ENCODE results near the gene HARS1.
A peak's percentile ranks its signal among the peaks of the same experiment; 100 is the strongest.
"Not testable (repeated sequence)": the region's sequence is repeated elsewhere in the genome, so short reads cannot be mapped to it uniquely, and the experiment has no call there.

HARS1 gene, protein sequence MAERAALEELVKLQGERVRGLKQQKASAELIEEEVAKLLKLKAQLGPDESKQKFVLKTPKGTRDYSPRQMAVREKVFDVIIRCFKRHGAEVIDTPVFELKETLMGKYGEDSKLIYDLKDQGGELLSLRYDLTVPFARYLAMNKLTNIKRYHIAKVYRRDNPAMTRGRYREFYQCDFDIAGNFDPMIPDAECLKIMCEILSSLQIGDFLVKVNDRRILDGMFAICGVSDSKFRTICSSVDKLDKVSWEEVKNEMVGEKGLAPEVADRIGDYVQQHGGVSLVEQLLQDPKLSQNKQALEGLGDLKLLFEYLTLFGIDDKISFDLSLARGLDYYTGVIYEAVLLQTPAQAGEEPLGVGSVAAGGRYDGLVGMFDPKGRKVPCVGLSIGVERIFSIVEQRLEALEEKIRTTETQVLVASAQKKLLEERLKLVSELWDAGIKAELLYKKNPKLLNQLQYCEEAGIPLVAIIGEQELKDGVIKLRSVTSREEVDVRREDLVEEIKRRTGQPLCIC

GRCh38 chr5:140690941-140691924, at the start of gene HARS1, which contains the start of gene HARS2:
HARS1 (minus strand) TSS chr5:140691370; CDS start chr5:140691304, 66 bp downstream.
HARS2 (plus strand) TSS chr5:140691455; CDS start chr5:140691649, 194 bp downstream.
- Histone ChIP-seq H3K4me3 (ENCODE audit: low read length) (peak within 1 kb of the TSS; percentile 98), H3K4me1 (ENCODE audit: control insufficient read depth, insufficient read depth, low read length) (peaks cover 12% of the 10 kb centered on the region), H3K27ac (ENCODE audit: low read depth, low read length) (peak within 1 kb of the TSS; percentile 80), H3K27me3 (ENCODE audit: control insufficient read depth, insufficient read depth, low read length) (no peaks in the 10 kb centered on the region), H3K9ac (ENCODE audit: low read length) (peak within 1 kb of the TSS; percentile 93), H3K36me3 (ENCODE audit: control insufficient read depth, insufficient read depth, low read length) (peaks cover 15% of the 10 kb centered on the region)

- no peak overlapping the region for H3K4me3 ChIP-seq (ENCODE audit: low read length)
- no peaks in the 10 kb centered on the region for H3K4me1 ChIP-seq (ENCODE audit: control insufficient read depth, insufficient read depth, low read length)
- no peak overlapping the region for H3K9ac ChIP-seq (ENCODE audit: low read length)
- no peaks in the 10 kb centered on the region for H3K27me3 ChIP-seq (ENCODE audit: control insufficient read depth, insufficient read depth, low read length)
- no peaks in the 10 kb centered on the region for H3K36me3 ChIP-seq (ENCODE audit: control insufficient read depth, insufficient read depth, low read length)
- no peak overlapping the region for H3K27ac ChIP-seq (ENCODE audit: low read depth, low read length)
Observed at GRCh38 chr5:140737486-140737885, 46.3 kb upstream of the HARS1 start.

- H3K9ac ChIP-seq (ENCODE audit: low read length): no peak overlapping the region
- no peak overlapping the region for H3K27ac ChIP-seq (ENCODE audit: low read depth, low read length)
- H3K4me1 ChIP-seq (ENCODE audit: control insufficient read depth, insufficient read depth, low read length): no peaks in the 10 kb centered on the region
- no peaks in the 10 kb centered on the region for H3K36me3 ChIP-seq (ENCODE audit: control insufficient read depth, insufficient read depth, low read length)
- no peaks in the 10 kb centered on the region for H3K27me3 ChIP-seq (ENCODE audit: control insufficient read depth, insufficient read depth, low read length)
- H3K4me3 ChIP-seq (ENCODE audit: low read length): no peak overlapping the region
Observed at GRCh38 chr5:140734354-140734753, 43.2 kb upstream of the HARS1 start.

DNA sequence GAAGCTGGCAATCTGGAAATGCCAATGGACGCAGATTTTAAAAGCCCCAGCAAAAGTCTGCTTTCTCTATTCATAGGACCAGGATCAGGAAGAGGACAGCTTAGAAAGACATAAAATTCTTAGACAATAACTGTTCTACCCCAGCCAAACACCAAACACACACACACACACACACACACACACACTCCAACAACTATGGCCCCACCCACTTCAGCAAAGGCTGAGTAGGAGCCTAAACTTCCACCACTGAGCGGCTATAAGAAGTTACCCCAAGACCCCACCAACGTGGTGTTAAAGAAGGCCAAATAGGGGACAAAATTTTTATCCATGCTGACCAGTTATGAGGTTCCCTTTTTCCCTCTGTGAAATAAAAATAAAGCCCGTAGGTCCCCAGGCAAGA, 41.9 kb upstream of the HARS1 start:
- no peak overlapping the region for H3K27ac ChIP-seq (ENCODE audit: low read depth, low read length)
- H3K9ac ChIP-seq (ENCODE audit: low read length): no peak overlapping the region
- no peak overlapping the region for H3K4me3 ChIP-seq (ENCODE audit: low read length)
- no peaks in the 10 kb centered on the region for H3K4me1 ChIP-seq (ENCODE audit: control insufficient read depth, insufficient read depth, low read length)
- H3K36me3 ChIP-seq (ENCODE audit: control insufficient read depth, insufficient read depth, low read length): no peaks in the 10 kb centered on the region
- H3K27me3 ChIP-seq (ENCODE audit: control insufficient read depth, insufficient read depth, low read length): no peaks in the 10 kb centered on the region

DNA sequence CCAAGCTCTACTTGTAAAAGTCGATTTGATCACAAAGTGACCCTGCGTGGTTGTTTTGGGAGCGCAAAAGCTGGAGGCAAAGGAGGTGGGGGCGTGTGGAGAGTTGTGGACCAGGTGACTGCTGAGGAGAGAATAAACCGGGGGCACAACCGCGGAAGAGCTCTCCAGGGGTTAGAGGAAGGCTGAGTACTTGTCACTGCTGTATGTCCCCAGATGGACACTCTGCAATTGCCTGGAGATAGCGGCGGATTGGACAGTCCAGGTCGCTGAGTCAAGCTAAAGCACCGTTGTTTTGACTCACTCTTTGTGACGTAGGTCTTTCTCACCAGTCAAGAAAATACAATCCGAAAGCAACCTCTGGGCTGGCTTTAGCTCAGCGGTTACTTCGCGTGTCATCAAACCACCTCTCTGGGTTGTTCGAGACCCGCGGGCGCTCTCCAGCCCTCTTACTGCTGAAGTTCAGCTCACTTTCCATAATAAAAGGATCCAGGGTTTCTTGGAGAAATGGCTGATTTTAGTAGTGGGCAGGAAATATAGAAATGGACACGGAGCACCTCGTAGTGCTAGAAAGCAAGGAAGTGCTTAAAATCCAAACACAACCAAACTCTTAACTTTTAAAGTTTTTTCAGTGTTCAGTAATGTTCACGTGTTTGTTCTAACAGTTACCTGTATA, 34.8 kb upstream of the HARS1 start:
- no peaks in the 10 kb centered on the region for H3K36me3 ChIP-seq (ENCODE audit: control insufficient read depth, insufficient read depth, low read length)
- H3K4me1 ChIP-seq (ENCODE audit: control insufficient read depth, insufficient read depth, low read length): no peaks in the 10 kb centered on the region
- H3K27me3 ChIP-seq (ENCODE audit: control insufficient read depth, insufficient read depth, low read length): no peaks in the 10 kb centered on the region
- H3K9ac ChIP-seq (ENCODE audit: low read length): no peak overlapping the region
- H3K27ac ChIP-seq (ENCODE audit: low read depth, low read length): no peak overlapping the region
- no peak overlapping the region for H3K4me3 ChIP-seq (ENCODE audit: low read length)

GRCh38 chr5:140721395-140721794, 30.2 kb upstream of the HARS1 start:
- H3K27ac ChIP-seq (ENCODE audit: low read depth, low read length); H3K4me1 ChIP-seq (ENCODE audit: control insufficient read depth, insufficient read depth, low read length); H3K4me3 ChIP-seq (ENCODE audit: low read length): not testable (repeated sequence)

GRCh38 chr5:140720738-140721137, 29.6 kb upstream of the HARS1 start:
- not testable (repeated sequence) for H3K27me3 ChIP-seq (ENCODE audit: control insufficient read depth, insufficient read depth, low read length); H3K9ac ChIP-seq (ENCODE audit: low read length); H3K4me3 ChIP-seq (ENCODE audit: low read length); H3K4me1 ChIP-seq (ENCODE audit: control insufficient read depth, insufficient read depth, low read length); H3K27ac ChIP-seq (ENCODE audit: low read depth, low read length); H3K36me3 ChIP-seq (ENCODE audit: control insufficient read depth, insufficient read depth, low read length)

More at GRCh38 chr5:140721395-140721794, 30.2 kb upstream of the HARS1 start:
- H3K27me3 ChIP-seq (ENCODE audit: control insufficient read depth, insufficient read depth, low read length); H3K36me3 ChIP-seq (ENCODE audit: control insufficient read depth, insufficient read depth, low read length); H3K9ac ChIP-seq (ENCODE audit: low read length): not testable (repeated sequence)

GRCh38 chr5:140718266-140718592, 27.1 kb upstream of the HARS1 start:
- Histone ChIP-seq H3K9ac (ENCODE audit: low read length) (no peak overlapping the region), H3K27me3 (ENCODE audit: control insufficient read depth, insufficient read depth, low read length) (no peaks in the 10 kb centered on the region), H3K4me3 (ENCODE audit: low read length) (no peak overlapping the region), H3K27ac (ENCODE audit: low read depth, low read length) (no peak overlapping the region), H3K36me3 (ENCODE audit: control insufficient read depth, insufficient read depth, low read length) (no peaks in the 10 kb centered on the region), H3K4me1 (ENCODE audit: control insufficient read depth, insufficient read depth, low read length) (no peaks in the 10 kb centered on the region)

DNA sequence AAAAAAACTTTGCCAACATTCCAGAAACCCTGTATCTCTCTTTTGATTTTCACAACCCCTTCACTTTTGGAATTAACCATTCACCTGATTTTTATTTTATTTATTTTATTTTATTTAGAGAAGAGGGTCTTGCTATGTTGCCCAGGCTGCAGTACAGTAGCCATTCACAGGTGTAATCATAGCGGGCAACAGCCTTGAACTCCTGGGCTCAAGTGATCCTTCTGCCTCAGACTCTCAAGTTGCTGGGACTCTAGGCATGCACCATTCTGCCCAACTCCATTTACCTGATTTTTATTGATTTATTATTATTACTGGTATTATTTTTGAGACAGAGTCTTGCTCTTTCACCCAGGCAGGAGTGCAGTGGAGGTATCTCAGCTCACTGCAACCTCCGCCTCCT, 25.1 kb upstream of the HARS1 start:
- H3K27me3 ChIP-seq (ENCODE audit: control insufficient read depth, insufficient read depth, low read length); H3K27ac ChIP-seq (ENCODE audit: low read depth, low read length); H3K9ac ChIP-seq (ENCODE audit: low read length); H3K4me3 ChIP-seq (ENCODE audit: low read length); H3K4me1 ChIP-seq (ENCODE audit: control insufficient read depth, insufficient read depth, low read length); H3K36me3 ChIP-seq (ENCODE audit: control insufficient read depth, insufficient read depth, low read length): not testable (repeated sequence)

DNA sequence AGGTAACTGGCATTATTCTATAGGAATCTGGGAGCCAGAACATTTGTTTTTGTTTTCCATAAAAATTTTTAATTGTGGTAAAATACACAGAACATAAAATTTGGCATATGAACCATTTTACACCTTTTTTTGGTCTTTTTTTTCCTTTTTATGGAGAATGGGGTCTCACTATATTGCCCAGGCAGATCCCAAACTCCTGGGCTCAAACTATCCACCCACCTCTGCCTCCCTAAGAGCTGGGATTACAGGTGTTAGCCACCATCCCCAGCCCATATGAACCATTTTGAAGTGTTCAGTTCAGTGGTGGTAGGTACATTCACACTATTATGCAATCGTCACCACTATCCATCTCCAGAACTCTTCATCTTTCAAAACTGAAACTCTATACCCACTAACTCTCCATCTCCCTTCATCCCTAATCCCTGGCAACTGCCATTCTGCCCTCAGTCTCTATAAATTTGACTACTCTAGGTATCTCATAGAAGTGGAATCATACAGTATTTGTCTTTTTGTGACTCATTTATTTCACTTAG, 22.5 kb upstream of the HARS1 start:
- H3K4me1 ChIP-seq (ENCODE audit: control insufficient read depth, insufficient read depth, low read length): no peaks in the 10 kb centered on the region
- no peak overlapping the region for H3K9ac ChIP-seq (ENCODE audit: low read length)
- no peak overlapping the region for H3K4me3 ChIP-seq (ENCODE audit: low read length)

GRCh38 chr5:140711794-140712193, 20.6 kb upstream of the HARS1 start:
- Histone ChIP-seq H3K27ac (ENCODE audit: low read depth, low read length) (no peak overlapping the region), H3K4me3 (ENCODE audit: low read length) (no peak overlapping the region)

More for the DNA sequence above, 22.5 kb upstream of the HARS1 start:
- no peaks in the 10 kb centered on the region for H3K27me3 ChIP-seq (ENCODE audit: control insufficient read depth, insufficient read depth, low read length)
- H3K27ac ChIP-seq (ENCODE audit: low read depth, low read length): no peak overlapping the region
- H3K36me3 ChIP-seq (ENCODE audit: control insufficient read depth, insufficient read depth, low read length): no peaks in the 10 kb centered on the region

More at GRCh38 chr5:140711794-140712193, 20.6 kb upstream of the HARS1 start:
- H3K9ac ChIP-seq (ENCODE audit: low read length): no peak overlapping the region
- H3K27me3 ChIP-seq (ENCODE audit: control insufficient read depth, insufficient read depth, low read length): no peaks in the 10 kb centered on the region
- no peaks in the 10 kb centered on the region for H3K36me3 ChIP-seq (ENCODE audit: control insufficient read depth, insufficient read depth, low read length)
- no peaks in the 10 kb centered on the region for H3K4me1 ChIP-seq (ENCODE audit: control insufficient read depth, insufficient read depth, low read length)

All from rectal smooth muscle tissue (tissue), 1 donor.